GM18858 (cell line): ENCODE data around the gene SYTL2.
"Not testable (repeated sequence)": the region's sequence is repeated elsewhere in the genome, so short reads cannot be mapped to it uniquely, and the experiment has no call there.

Experiments used
- ATAC-seq: cut with Tn5 transposase; IDR thresholded peaks from one replicate; pipeline ENCODE4 v1.9.1; 2021; ENCODE audit not compliant: unreplicated experiment

The SYTL2 gene

GRCh38 chr11:85699957-85700741 is 110.8 kb downstream of the SYTL2 start:
- ATAC-seq = peak; percentile 83

DNA sequence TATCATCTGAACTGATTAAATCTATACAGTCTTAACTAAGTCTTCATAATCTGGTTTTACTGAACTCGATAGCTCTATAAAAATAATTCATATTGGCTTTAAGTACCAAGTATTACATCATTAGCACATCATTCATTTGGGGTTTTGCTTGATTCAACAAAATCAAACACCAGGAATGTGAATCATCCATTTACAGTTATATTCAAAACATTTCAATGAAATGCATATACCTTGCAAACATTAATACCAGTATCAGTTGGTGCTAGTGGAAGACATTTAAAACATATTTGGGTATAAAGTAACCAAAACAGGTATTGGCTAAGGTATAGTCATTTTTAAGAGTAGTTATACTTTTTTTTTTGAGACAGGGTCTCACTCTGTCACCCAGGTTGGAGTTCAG is 112.7 kb downstream of the SYTL2 start:
- ATAC-seq = no peak

GRCh38 chr11:85697747-85698146 is 113.2 kb downstream of the SYTL2 start:
- no peak for ATAC-seq

DNA sequence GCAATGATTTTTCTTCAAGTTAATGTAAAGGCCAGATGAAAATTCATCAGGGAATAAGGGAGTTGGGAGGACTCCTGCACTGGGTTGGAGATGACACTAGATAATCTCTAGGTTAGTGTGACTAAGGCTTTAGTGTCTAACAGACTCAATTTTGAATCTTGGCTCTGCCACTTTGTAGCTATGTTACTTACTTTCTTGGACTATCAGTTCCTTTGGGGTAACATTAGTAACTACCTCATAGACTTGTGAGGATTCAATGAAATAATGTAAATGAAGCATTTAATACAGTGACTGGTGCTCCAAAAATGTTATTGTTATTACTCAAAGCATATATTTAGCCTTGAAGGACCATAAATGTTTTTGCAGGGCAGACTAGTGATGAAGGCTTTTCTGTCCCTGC is 115.4 kb downstream of the SYTL2 start:
- no peak for ATAC-seq

DNA sequence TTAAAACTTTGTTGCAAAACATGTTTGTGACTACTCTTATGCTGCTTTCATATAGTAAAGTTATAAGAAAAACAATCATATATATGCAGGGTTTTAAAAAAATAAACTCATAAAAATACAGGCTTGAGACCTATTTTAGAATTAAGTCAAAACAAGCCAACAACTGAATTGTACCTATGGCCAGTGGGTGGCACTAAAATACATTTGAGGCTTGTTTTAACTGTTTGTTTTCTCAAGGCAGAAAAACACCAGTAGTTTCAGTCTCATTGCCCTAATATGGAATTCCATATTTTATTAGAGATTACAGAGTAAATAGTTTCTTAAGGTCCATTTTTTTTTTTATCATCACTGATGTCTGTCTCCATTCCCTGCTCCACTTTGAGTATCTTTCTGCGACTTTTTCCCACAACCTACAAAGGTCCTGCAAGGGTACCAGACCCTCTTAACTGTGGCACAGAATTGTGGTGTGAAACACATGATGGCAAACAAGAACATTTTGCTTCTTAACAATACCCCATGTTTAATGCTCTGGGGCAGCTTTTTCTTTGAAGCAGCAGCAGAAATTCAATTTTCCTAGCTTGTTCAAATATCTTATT is 116.5 kb downstream of the SYTL2 start:
- ATAC-seq = peak; percentile 46

DNA sequence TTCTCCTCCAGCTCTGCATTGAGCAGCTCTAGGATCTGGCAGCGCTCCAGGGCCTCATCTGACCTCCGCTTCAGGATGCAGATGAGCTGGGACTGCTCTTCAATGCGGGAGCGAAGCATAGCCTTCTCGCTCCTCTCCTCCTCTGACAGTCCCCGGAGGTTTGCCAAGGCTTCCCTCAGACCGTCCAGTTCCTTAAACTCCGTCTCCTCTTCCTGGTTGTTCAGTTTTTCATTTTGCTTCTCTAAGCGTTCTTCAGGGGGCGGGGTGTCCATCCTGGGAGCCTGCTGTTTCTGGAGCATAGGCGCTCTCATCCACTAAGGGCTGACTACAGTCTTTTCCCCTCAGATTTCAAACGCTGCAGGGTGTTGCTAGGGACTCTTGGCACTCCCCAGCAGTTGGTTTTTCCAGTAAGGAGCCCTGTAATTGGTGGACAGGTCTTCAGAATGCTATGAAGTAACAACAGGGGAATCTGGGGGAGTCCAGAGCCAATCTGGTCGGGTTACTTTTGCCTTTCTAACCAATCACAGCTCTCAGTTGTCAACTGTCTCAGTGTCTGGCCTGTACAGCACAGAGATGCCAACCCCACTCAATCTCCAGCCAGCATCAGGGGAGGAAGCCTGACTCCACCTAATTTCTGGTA is 125.0 kb downstream of the SYTL2 start, which contains the start of gene CCDC89:
Gene CCDC89 (minus strand): TSS at position 376 of the 640 bp plus-strand sequence. CDS start 65 bp downstream, at position 311.
- no peak for ATAC-seq

DNA sequence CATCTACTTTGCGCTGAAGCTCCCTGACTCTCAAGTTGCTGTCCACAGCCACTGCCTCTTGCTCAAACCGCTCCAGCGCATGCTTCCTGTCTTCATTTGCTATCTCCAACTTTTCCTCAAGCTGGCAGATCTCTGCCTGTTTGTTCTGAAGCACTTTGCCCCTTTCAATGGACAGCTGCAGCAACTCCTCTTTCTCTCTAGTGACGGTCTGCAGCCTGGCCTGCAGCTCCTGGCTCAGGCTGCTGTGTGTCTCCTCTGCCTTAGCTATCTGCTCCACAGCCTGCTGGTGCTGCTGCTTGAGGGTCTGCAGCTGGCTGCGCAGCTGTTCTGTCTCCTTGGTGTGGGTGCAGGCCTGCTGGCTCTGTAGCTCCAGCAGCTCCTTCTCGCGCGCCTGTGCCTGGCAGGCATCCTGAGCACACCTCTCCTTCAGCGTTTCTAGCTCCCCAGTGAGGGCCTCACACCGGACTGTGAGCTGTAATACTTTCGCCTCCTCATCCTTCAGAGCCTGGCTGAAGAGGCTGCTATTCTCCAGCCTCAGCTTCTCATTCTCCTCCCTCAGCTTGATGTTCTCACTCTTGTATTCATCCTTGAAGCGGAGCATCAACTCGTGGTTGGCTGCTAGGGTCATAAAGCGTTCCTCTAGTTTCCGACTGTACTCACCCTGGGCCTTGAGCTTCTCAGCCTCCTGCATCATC is 125.7 kb downstream of the SYTL2 start:
- ATAC-seq = no peak

- peak; percentile 61 for ATAC-seq
Observed at GRCh38 chr11:85682330-85683305, 128.3 kb downstream of the SYTL2 start.

GRCh38 chr11:85680897-85681296 is 130.0 kb downstream of the SYTL2 start:
- no peak for ATAC-seq

DNA sequence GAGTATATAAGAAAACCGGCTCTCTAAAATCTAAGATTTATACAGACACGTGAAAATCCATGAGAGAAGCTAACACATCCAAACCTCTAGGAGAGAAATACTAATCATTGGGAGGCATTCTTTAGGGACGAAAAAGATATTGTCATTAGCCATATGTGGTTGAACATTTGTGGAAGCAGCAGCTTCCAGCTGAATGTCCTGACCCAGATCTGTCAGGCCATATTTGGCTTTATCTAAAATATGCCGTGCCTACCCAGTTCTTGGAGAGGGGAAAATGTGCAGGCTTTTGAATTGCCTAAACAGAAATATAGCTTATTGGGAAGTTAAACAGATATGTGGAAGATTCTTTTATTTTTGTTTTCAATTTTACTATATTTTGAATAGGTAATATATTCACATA is 131.4 kb downstream of the SYTL2 start:
- no peak for ATAC-seq

GRCh38 chr11:85673393-85673792 is 137.5 kb downstream of the SYTL2 start:
- ATAC-seq = no peak

- ATAC-seq = no peak
Observed at GRCh38 chr11:85672105-85672902, 138.6 kb downstream of the SYTL2 start.

- ATAC-seq = not testable (repeated sequence)
Observed at GRCh38 chr11:85670949-85671663, 139.8 kb downstream of the SYTL2 start.

GRCh38 chr11:85668157-85668556 is 142.8 kb downstream of the SYTL2 start:
- ATAC-seq = no peak

DNA sequence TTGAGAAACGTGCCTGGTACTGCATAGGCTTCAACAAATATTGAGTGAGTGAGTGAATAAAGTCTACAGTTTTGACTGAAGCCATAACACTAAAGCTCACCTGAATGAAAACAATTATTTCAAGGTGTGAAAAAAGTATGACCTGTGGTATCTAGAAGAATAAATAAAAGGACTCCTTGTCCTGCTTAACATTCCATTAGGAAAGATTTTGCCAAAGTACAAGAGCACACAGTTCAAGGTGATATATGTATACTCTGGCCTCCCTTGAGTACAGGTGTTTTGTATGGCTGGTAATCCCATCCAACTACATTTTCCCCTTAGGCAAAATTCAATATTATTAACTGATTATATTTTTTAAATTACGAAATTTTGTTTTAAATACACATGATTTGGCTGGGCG is 144.3 kb downstream of the SYTL2 start:
- ATAC-seq = no peak

DNA sequence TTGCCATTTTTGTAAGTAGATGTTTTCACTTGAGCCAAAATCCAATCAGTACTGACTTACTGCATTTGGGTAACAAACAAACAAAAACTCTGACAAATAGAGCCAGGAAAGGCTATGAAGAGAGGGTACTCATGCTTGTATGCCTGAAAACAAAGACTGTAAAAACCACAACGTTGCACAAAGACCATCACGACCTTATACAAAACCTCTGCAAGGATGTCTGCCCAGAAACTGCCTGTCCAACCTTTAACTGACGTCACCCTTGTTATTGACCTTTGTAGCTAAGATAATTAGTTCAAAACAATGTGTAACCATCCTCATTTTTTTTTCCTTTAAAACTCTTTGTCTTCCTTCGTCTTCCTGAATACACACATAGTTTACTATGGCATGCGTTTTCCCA is 145.2 kb downstream of the SYTL2 start:
- no peak for ATAC-seq

DNA sequence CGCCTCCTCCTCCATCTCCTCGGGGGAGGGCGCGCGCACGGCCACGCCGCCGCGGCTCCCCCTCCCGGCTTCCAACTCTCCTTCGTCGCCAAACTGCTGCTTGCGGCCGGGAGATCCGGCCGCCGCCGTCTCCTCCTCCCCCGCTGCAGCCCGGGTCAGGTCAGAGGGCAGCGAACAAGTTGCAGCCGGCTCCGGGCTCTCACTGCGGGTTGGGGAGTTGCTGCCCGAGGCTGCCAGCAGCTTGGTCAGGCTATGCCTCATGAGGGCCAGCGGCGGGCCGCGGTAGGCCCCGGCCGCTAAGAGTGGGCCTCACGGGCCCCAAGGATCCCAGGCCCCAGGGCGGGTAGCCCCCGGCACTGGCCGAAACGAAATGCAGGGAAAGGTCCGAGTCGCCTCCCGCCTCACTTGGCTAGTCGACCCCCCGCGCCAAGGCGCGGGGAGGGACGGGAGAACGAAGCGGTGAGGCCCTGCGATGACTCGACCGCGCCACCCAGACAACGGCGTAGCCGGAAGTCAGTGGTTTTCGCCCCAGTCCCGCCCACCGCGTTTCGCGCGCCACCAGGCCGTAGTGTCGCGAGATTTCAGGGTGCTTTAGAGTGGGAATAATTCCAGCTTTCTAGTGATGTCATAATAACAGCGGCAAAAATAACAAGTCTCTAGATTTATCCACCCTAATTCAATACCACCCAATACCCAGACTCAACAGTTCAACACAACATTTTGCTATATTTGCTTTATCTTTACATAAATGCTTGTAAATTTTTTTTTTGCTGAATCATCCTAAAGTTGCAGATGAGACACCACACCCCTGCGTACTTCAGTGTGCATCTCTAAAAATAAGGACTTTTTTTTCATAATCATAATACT is 146.1 kb downstream of the SYTL2 start, which contains the start of gene CREBZF:
Gene CREBZF (minus strand): TSS at position 515 of the 867 bp plus-strand sequence. CDS start 254 bp downstream, at position 261.
- ATAC-seq = peak; percentile 85
